Activated CD4-positive, alpha-beta T cell treated with anti-CD3 and anti-CD28 coated beads, Interleukin-2, amount 50 U/mL, for 4 hours (primary cell): ENCODE measurements around the gene ALAD.
"Not testable (repeated sequence)": the region's sequence is repeated elsewhere in the genome, so short reads cannot be mapped to it uniquely, and the experiment has no call there.

Experiments
- DNase-seq, 2 experiments: peaks; one replicate each; pipeline ENCODE4 v3.0.0-alpha.2; 2020

The ALAD gene

GRCh38 chr9:113397203-113397631 lies 3.9 kb downstream of the ALAD start:
- DNase-seq: no peak

- no peak for DNase-seq
These were observed 5.9 kb downstream of the ALAD start for GRCh38 chr9:113395000-113395861.

GRCh38 chr9:113393281-113393680 lies 7.8 kb downstream of the ALAD start:
- no peak for DNase-seq

- no peak for DNase-seq
These were observed 9.2 kb downstream of the ALAD start for GRCh38 chr9:113391917-113392316.

GRCh38 chr9:113390192-113390960 lies 10.7 kb downstream of the ALAD start:
- no peak for DNase-seq

- DNase-seq: no peak
These were observed 11.6 kb downstream of the ALAD start for GRCh38 chr9:113389451-113389850.

GRCh38 chr9:113388833-113389232 lies 12.3 kb downstream of the ALAD start:
- no peak for DNase-seq

- DNase-seq: no peak
These were observed 13.4 kb downstream of the ALAD start for GRCh38 chr9:113387560-113388230.

- DNase-seq: no peak
These were observed 14.3 kb downstream of the ALAD start for GRCh38 chr9:113386571-113387393.

GRCh38 chr9:113381909-113382411 lies 19.1 kb downstream of the ALAD start:
- DNase-seq: no peak

- not testable (repeated sequence) for DNase-seq
These were observed 19.6 kb downstream of the ALAD start for GRCh38 chr9:113381441-113381840.

GRCh38 chr9:113380869-113381378 lies 20.2 kb downstream of the ALAD start:
- no peak for DNase-seq

- not testable (repeated sequence) for DNase-seq
These were observed 21.3 kb downstream of the ALAD start for GRCh38 chr9:113379829-113380210.

GRCh38 chr9:113379094-113379828 lies 21.8 kb downstream of the ALAD start:
- DNase-seq: not testable (repeated sequence)

- DNase-seq: peak; percentile 58 to 66
These were observed 24.2 kb downstream of the ALAD start, which contains the start of gene HDHD3 for GRCh38 chr9:113376634-113377567. HDHD3 (minus strand) TSS chr9:113376986; CDS start chr9:113374354, 2,632 bp downstream.

- DNase-seq: no peak
These were observed 25.7 kb downstream of the ALAD start for GRCh38 chr9:113375057-113376023.

- no peak for DNase-seq
These were observed 27.2 kb downstream of the ALAD start for GRCh38 chr9:113373676-113374392.

- DNase-seq: no peak
These were observed 27.8 kb downstream of the ALAD start for GRCh38 chr9:113373256-113373655.
